GM21360 (cell line): ENCODE data around the gene AVL9.
"Not testable (repeated sequence)": the region's sequence is repeated elsewhere in the genome, so short reads cannot be mapped to it uniquely, and the experiment has no call there.

Experiments
- ATAC-seq: cut with Tn5 transposase; IDR thresholded peaks from one replicate; pipeline ENCODE4 v1.9.1; 2021; ENCODE audit warnings: mild to moderate bottlenecking, moderate library complexity; ENCODE audit not compliant: unreplicated experiment

The AVL9 gene

DNA sequence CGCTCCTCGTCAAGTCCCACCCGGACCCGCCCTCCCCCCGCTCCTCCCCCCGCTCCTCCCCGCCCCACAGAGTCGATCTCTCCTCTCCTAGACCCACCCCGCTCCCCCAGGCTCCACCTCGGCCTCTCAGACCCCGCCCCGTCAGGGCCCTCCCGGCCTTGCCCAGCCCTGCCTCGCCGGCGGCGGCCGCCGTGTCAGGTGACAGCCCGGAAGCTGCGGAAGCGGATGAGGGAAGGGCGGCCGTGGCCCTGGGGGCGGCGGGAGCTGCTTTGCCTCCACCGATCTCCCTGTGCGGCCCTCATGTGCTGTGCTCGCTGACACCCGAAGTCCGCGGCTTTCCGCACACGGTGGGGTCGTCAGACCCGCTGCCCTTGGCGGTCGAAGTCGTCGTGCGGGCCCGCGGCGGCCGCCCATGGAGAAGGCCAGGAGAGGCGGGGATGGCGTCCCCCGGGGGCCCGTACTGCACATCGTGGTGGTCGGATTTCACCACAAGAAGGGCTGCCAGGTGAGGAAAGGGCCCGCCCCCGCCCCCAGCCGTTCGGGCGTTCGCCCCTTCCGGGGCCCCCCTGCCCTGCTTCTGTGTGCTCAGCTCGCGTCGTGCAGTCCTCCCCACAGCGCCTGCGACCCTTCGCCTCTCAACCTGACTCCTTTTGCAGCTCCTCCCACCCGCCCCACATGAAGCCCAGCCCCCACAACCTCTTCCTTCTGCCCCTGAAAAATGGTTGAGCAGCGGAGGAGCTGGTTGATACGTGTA is at the start of gene AVL9:
Gene AVL9, plus strand, starts transcription at position 192 of the 754 bp plus-strand sequence. Its CDS starts 221 bp downstream, at position 413.
- ATAC-seq: peak; percentile 92

DNA sequence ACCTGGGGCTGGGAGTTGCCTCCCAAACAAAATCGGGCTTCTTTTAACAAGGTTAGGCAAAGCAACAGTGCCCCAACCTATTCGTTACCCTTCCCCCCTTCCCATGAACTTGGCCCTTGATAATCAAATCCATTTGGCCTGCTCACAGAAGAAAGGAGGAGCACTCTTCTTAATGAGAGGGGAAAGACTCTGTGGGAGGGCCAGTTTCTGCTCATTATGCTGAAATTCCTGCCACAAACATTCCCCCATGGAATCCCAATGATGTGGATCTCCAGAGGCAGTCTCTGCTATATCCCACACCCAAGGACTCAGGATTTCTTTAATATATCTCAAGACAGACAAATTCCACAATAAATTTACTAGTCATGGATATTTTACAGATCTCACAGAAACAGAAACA is 48.1 kb upstream of the AVL9 start:
- no peak for ATAC-seq

DNA sequence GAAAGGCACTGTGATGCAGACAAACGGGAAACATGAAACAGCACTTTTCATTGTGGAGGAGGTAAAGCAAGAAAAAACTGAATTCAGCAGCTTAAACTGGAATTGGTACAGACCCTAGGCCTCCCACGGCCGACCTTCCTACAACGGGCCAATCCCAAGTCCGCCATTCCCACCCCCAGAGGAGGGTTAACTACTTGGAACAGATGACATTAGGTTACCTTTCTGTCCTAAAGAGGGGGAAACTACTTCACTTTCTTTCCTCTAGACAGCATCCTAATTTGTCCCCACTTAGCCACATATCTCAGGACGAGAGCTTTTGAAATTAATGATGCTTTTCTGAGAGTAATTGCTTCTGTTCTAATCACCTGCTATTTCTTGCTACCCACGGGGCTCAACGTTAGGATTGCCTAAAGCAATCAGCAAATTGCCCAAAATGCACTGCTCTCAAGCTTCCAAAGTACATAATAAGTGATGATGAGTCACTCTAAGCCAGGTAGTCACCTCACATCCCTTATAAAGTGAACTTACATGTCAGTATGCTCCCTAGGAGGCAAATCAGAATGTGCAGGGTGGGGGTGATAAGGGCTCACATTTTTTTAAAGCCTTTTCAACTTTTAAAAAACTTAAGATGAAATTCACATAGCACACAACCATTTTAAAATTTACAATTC is 41.8 kb upstream of the AVL9 start:
- no peak for ATAC-seq

DNA sequence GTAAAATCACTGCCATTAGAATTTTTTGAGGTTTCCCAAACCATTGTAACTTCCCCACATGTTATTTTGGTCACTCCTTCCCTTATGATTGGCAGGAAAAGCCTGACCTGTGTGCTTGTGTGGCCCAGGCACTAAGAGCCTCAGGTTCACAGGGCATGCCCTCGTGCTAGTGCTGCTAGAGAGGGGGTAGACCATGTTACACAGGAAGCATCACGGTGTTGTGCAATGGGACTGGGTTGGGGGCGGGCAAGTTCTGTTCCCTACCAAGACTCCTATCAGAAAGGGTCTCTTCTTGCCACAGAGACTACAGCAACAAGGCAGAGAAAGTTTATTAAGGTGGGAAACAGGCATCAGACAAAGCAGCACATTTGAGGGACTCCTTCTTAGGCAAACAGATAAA is 37.3 kb upstream of the AVL9 start:
- no peak for ATAC-seq

DNA sequence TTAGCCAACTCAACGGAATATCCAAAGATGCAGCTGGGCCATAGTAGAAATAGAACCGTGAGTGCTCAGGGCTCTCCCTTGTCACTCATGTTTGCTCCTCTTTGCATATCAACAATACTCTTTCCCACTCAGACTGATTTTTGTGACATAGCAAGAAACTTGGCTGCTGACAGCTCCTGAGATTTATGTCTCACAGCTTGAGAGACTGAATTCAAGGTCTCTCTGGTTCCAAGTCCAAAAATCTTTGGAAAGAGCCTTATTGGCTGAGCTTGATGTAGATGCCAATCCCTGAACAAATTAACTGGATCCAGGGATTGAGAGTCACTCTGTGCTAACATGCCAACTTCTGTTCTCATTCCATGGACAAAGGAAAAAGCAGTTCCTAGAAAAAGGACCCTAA is 35.5 kb upstream of the AVL9 start:
- ATAC-seq: no peak

DNA sequence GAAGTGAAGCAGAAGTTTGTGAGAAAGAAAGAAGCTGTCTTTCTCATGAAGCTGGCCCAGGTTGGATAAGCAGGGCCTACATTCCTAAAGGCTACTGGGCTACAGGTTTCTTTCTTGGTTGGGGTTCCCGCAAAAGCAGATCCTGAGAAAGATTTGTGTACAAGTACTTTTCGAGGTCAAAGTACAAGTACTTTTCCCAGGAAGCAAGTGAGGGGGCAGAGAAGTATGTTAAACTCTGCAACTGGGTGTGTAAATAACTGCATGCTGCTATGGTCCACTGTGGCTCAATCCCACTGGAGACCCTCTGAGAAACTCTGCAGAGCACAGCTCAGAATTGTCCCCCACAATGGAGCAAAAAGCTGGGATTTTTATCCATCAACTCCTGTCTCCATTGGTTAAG is 33.8 kb upstream of the AVL9 start:
- ATAC-seq: no peak

DNA sequence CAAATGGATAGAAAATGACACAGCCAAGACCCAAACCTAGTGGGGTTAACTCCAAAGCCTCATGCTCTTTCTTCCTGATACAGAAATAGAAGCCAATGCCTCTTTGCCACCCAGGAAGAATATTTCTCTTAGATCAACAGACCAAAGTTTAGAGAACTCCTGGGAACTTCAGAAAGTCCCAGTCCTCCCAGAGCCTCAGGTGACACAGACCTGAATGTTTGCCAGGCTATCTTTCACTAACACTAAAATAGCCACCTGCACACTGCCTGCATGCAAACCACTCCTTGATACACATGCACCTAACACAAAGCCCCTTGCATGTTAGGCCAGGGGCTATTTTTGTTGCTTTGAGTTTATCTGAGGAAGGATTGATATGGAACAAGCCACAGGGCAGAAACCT is 32.8 kb upstream of the AVL9 start:
- ATAC-seq: no peak

DNA sequence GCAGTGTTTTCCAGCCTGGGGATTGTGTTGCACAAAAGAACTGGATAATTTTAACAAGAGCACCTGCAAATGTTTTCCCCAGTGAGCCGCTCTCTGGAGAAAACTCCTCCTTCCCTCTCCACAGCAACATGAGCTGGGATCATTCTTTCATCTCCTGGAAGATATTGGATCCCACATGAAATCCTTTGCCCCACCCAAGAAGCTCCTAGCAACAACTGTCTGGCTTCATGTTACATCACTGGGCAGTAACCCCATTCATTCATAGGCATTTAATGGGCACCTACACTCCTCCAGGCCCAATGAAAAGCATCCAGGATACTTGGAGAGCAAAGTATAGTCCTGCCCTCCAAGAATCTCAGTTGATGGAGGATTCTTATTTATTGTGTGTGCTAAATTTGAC is 32.3 kb upstream of the AVL9 start:
- ATAC-seq: no peak

DNA sequence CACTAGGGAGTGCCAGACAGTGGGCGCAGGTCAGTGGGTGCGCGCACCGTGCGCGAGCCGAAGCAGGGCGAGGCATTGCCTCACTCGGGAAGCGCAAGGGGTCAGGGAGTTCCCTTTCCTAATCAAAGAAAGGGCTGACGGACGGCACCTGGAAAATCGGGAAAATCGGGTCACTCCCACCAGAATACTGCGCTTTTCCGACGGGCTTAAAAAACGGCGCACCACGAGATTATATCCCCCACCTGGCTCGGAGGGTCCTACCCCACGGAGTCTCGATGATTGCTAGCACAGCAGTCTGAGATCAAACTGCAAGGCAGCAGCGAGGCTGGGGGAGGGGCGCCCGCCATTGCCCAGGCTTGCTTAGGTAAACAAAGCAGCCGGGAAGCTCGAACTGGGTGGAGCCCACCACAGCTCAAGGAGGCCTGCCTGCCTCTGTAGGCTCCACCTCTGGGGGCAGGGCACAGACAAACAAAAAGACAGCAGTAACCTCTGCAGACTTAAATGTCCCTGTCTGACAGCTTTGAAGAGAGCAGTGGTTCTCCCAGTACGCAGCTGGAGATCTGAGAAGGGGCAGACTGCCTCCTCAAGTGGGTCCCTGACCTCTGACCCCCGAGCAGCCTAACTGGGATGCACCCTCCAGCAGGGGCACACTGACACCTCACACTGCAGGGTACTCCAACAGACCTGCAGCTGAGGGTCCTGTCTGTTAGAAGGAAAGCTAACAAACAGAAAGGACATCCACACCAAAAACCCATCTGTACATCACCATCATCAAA is 30.5 kb upstream of the AVL9 start:
- not testable (repeated sequence) for ATAC-seq

DNA sequence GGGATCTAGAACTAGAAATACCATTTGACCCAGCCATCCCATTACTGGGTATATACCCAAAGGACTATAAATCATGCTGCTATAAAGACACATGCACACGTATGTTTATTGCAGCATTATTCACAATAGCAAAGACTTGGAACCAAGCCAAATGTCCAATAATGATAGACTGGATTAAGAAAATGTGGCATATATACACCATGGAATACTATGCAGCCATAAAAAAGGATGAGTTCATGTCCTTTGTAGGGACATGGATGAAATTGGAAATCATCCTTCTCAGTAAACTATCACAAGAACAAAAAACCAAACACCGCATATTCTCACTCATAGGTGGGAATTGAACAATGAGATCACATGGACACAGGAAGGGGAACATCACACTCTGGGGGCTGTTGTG is 25.3 kb upstream of the AVL9 start:
- not testable (repeated sequence) for ATAC-seq

DNA sequence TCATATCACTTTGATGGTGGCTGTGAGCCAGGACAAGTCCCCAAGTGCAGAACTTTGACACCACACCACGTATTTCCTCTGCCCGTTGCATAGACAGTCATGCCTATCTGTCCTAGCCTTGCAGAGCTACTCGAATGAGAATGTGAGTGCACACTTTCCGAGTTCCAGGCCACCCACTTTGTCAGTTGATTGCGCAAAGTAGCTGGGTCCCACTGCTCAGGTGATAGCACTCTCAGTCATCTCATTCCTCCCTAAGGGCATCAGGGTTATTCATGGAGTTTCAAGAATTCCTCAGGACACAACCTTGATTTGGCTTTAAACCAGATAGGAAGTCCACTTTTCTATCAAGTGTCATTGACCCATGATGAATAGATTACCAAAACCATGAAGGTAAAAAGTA is 24.4 kb upstream of the AVL9 start:
- ATAC-seq: no peak

DNA sequence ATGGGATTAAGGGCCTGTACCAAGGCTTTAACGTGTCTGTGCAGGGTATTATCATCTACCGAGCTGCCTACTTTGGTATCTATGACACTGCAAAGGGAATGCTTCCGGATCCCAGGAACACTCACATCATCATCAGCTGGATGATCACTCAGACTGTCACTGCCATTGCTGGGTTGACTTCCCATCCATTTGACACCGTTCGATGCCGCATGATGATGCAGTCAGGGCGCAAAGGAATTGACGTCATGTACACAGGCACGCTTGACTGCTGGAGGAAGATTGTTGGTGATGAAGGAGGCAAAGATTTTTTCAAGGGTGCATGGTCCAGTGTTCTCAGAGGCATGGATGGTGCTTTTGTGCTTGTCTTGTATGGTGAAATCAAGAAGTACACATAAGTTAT is 23.3 kb upstream of the AVL9 start:
- no peak for ATAC-seq

DNA sequence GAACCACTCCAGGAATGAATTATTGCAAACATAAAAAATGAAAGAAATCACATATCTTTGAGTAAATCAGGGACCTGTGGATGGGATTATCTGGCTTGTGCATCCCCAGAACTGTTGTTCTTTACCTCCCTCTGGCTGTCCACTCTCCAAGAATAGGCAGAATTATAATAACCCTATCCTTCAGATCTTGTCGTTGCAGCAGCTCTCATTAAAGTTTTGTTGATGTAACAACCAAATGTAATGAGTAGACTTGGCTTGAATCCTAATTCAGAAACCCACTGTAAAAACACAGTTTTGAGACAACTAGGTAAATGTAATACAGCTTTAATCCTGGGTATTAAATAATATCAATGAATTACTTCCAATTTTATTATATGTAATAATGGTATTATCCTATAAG is 21.3 kb upstream of the AVL9 start:
- ATAC-seq: no peak

DNA sequence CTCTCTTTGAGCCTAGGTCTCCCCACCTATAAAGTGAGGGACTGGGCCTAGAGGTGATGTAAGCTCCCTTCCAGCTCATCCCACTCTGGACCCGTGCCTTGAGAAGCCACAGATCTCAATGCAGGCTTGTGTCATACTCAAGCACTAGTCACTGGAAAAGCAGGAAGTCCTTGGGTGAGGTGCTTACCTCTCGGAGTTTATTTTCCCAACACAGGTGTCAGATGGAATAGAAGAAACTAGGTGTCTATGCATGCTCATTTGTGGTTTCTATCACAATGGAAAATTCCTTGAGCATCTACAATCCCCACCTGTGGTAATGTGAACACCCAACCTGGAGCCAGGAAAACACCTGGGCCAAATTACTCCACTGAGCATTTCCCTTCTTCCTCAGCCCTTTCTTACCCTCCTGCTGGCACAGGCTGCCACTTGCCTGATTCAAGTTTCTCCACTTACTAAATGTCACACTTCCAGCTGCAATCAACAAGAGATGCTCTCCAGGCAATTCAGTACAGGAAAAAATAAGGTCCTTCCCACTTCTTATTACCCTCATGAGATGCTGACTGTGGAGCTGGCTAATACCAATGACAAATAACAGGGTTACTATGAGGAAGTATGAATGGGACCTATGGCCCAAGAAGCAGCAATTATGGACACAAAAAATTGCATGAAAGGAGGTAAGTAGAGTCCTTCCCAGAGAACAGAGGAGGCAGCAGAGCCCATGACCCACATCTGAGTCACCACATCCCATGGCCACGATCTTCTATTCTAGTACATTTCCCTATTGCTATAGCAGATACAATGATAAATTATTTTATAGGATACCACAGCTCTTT is 18.3 kb upstream of the AVL9 start:
- ATAC-seq: no peak

DNA sequence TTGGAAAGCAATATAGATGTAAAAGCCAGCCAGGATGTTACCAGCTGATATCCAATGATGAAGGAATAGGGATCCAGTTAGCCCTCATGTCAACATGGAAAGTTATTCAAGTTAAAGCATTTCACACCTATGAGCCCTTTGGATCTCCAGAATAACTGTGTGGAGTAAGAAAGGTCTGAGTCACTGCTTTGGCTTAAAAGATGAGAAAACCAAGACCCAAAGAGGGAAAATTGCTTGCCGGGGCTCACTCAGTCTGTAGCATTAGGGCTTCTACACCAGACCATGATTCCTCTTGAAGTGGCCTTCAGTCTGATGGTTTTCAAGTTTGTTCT is 17.7 kb upstream of the AVL9 start:
- no peak for ATAC-seq

DNA sequence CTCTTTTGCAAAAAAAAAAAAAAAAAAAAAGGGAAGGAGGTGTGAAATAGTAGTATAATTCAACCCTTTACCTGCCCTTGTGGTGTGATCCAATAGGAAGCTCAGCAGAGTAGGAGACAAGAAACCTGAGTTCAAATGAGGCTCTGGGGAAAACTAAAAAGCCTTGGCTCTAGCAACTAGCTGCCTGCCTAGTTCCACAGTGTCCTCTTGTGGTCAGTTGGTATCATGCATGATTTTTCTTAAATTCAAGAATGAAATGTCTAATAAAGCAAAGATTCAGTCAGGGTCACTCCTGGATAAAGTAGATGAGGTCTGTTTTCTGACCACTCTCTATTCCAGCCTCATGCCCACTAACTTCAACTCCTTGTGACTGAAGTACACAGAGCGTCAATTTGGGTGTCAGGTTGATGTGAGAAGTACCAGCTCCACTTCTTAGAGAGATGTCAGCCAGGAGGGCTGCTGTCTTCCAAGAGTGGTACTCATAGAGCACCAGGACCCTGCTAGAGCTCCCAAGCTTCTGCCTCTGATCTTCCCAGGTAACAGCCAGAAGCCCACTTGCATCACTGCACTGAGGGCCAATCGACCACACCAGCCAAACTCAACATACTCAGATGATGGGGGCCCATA is 15.6 kb upstream of the AVL9 start:
- no peak for ATAC-seq

DNA sequence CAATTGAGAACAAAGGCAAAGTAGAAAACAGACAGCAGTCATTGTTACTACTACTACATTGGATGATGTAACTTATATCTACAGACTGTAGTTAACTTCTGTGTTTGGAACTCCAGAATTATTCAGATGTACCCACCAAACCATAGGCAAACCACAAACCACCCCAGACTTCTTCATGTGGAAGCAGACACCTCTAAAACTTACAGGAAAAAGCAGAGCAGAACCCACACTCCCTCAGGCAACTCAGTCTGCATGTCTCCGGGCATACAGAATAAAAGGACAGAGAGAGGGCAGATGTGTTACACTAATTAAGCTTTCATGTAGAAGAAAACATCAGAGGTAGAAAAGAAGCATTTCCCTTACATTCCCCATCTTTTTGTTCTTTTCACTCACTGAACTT is 14.1 kb upstream of the AVL9 start:
- no peak for ATAC-seq

DNA sequence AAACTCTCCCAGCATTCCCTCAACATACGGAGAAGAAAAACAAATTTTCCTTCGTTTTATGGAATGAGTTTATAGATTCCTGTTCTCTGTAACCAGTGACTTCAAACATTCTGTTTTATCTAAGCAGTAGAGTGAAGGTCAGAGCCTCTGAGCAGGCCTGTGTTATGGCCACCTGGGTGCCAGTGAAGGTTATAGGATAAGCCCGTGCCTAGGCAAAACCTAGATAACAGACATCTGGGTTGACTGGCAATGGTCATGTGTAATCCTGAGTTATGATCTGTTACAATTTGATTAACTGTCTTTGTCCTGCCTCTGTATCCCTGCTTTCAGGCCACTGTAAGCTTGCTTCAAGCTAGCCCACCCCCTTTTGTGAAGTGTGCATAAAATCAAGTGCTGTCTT is 13.4 kb upstream of the AVL9 start:
- no peak for ATAC-seq

DNA sequence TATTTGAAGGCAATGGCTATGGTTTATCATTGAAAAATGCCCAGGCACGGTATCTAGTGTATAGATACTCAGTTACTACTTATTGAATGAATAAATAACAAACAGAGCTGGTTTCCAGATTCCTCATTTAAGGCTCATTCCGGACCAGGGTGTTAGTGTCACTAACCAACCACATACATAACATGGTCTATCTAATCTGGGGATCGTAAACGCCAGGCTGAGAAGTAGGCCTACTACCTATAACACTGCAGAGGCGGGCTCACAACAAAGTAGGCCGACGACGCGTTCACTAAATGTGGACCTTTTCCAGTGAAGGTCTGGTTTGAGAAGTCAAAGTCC is 5.5 kb upstream of the AVL9 start:
- peak; percentile 0 for ATAC-seq

DNA sequence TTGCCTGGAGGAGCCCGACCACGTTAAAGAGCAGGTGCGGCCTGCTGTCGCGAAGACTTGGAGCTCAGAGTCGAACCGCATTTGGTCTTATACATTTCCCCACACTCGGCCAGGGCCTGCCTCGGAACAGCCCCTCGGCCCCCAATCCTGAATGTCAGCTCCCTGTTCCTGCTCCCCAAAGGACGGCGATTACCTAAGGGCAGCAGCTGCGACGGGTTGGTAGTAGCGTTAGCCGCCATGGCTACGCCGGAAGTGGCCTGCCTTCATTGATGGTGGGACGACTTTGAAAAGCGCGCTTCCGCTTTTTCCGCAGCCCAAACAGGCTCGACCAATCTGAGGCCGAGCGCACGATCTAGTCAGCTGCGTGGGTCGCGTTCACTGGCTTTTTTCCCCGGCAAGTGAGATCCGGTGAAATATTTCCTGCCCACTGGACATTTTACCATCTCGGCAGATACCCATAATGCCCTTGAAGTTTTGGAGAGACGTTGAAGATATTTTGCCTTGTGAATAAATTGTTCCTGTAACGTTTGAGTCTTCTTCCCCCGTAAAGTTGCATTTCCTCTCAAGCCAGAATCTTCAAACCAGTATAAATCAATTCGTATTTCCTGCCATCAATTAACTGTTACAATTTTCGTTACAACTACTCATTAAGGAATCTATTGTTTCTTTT is 5.0 kb upstream of the AVL9 start, which contains the start of gene LSM5:
Gene LSM5, minus strand, starts transcription at position 254 of the 670 bp plus-strand sequence. Its CDS starts 15 bp downstream, at position 239.
- ATAC-seq: peak; percentile 83
